Bronchial epithelial cell (primary cell): ENCODE results near the gene DCC. TPM values are rescaled to one million over a fixed set of nuclear protein-coding genes. Genes with fewer than 3 reads are reported as not detected.

ENCODE experiments used
- DNase-seq: peaks from one replicate; pipeline ENCODE4 v3.0.0-alpha.2; 2010; ENCODE audit warnings: low read depth
- FAIRE-seq: peaks from 2 replicates; lab custom pipeline; 2011; peaks lifted over from hg19 to GRCh38; lab: Jason Lieb, UNC
- H3K27me3 ChIP-seq: 2 replicates; pipeline ENCODE4 v1.5.1; 2011; ENCODE audit warnings: low read length; ENCODE audit not compliant: control insufficient read depth, insufficient read depth
- H3K36me3 ChIP-seq: 2 replicates; pipeline ENCODE4 v1.5.1; 2011; ENCODE audit warnings: low read length; ENCODE audit not compliant: control insufficient read depth, insufficient read depth
- H3K4me3 ChIP-seq: 2 replicates; pipeline ENCODE4 v1.5.1; 2011; ENCODE audit warnings: mild to moderate bottlenecking, low read depth, low read length, control low read depth
- total RNA-seq: library from RNA; depleted of rRNA; stranded (reverse); fragments of >200 nt; gene quantifications from 2 replicates; pipeline ENCODE4 v1.2.1, GENCODE V29; 2014
- TF ChIP-seq, protein P1 (sequence below): IDR thresholded peaks from 2 replicates; pipeline ENCODE4 v1.5.1; 2011; ENCODE audit warnings: mild to moderate bottlenecking, moderate library complexity, low read length, control low read depth, inconsistent platforms; ENCODE audit not compliant: insufficient read depth, severe bottlenecking

Gene DCC
- total RNA-seq, 1 donor from 2014 or later = not detected

DNA sequence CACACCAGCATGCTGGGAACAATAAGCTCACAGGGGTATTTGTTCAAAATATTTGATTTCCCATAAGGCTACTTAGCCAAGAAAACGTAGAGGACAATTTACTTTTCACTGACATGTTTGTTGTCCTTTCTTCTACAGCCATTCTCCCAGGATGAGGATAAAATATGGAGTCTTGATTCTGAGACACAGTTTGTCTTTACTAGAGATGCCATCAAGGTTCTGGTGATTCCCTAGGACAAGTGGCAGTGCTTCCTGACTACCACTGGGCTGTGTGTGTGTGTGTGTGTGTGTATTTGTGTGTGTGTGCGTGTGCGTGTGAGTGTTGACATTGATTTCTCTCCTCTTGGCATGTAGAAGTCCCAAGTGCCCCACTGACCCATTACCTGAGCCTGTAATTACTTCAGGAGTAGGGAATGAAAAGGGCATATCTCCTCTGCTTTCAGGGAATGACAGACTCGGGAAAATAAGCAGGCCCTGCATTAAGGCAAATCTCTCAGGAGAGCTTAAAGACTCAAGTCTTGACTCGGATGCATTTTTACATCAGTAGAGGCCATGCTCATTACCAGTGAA, 761.6 kb downstream of the DCC start:
- H3K4me3 ChIP-seq = no peak overlapping the region
- no peaks in the 10 kb centered on the region for H3K27me3 ChIP-seq
- DNase-seq (no peak), FAIRE-seq (no peak)
- H3K36me3 ChIP-seq = no peaks in the 10 kb centered on the region
- TF ChIP-seq, protein P1, sequence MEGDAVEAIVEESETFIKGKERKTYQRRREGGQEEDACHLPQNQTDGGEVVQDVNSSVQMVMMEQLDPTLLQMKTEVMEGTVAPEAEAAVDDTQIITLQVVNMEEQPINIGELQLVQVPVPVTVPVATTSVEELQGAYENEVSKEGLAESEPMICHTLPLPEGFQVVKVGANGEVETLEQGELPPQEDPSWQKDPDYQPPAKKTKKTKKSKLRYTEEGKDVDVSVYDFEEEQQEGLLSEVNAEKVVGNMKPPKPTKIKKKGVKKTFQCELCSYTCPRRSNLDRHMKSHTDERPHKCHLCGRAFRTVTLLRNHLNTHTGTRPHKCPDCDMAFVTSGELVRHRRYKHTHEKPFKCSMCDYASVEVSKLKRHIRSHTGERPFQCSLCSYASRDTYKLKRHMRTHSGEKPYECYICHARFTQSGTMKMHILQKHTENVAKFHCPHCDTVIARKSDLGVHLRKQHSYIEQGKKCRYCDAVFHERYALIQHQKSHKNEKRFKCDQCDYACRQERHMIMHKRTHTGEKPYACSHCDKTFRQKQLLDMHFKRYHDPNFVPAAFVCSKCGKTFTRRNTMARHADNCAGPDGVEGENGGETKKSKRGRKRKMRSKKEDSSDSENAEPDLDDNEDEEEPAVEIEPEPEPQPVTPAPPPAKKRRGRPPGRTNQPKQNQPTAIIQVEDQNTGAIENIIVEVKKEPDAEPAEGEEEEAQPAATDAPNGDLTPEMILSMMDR = no peak

DNA sequence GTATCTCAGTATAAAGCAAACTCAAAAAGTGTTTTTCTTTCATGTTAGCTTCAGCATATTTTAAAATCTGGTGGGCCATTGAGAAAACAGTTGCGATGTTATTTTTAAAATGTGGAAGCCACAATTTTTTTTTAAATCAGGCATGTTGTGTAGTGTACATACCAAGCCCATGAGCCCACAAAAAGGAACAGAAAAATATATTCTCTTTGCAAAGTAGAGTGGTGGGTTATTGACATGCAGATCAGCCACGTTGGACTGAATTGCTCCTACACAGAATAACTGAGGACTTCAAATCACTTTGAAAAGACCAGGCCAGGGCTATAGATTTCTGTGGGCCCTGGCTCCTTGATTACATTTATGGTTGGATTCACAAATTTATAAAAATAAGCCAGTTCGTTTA, 774.4 kb downstream of the DCC start:
- TF ChIP-seq, protein P1 = no peak
- DNase-seq (no peak), FAIRE-seq (no peak)
- no peaks in the 10 kb centered on the region for H3K27me3 ChIP-seq
- no peaks in the 10 kb centered on the region for H3K36me3 ChIP-seq
- no peak overlapping the region for H3K4me3 ChIP-seq

DNA sequence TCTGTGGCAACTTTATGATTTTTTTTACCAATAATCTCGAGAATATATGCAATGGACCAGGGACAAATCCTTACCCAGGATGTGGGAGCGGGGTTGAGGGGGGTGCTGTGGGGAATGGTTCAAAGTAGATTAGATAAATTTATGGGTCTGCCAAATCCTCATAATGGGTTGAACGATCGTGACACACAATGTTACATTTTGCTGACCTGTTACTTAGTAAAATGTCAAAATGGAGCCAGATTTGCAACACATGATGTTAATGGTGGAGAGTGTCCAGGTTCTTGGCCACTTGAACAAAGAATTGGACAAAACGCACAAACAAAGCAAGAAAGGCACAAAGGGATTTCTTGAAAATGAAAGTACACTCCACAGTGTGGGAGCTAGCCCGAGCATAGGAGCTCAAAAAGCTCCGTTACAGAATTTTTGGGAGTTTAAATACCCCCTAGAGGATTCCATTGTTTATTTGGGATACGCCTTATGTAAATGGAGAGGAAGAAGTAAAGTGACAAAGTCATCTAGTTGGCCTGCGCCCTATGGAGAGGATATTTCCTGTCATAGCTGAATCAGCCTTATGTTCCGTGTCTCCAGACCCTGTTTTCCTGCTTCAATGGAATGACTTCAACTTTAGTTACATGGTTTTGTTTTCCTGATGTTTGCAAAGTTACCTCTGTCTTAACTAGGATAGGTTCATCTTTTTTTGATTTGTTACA, 776.0 kb downstream of the DCC start:
- no peak for DNase-seq
- no peak overlapping the region for H3K4me3 ChIP-seq
- H3K36me3 ChIP-seq = no peaks in the 10 kb centered on the region
- H3K27me3 ChIP-seq = no peaks in the 10 kb centered on the region
- TF ChIP-seq, protein P1 = no peak
- no peak for FAIRE-seq

DNA sequence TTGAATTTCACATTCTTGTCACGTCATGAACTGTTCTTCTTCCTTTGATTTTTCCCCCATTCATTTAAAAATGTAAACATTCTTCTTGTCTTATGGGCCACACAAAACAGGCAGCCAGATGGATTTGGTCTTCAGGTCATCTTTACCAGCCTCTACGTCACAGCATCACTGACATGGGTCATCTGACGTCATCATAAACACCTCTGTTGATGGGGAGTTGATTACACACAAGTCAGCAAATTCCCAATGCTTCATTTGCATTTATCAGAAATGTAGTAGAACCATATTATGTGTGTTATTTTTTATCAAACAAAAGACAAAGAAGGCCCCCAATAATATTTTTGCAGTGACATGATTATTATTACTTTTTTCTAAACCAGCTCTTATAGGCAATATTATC, 777.9 kb downstream of the DCC start:
- FAIRE-seq (no peak), DNase-seq (no peak)
- H3K4me3 ChIP-seq = no peak overlapping the region
- TF ChIP-seq, protein P1 = no peak
- no peaks in the 10 kb centered on the region for H3K36me3 ChIP-seq
- H3K27me3 ChIP-seq = no peaks in the 10 kb centered on the region

DNA sequence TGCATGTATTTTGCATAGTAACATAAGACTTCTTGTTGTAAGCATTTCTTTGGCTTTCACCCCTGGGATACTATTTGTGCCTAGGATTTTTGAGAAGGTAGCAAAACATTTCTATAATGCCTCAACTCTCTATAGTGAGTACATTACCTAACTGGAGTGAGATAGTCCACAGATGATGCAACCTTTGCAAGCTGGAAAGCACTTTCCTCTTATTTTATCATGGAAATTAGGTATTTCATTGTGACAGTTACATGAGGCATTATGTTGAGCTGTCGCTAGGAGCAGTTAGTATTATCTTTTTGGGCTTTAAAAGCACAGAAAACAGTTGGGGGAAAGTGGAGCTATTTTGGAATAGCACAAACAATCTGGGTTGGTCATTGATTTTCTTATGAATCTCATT, 786.2 kb downstream of the DCC start:
- H3K27me3 ChIP-seq = no peaks in the 10 kb centered on the region
- TF ChIP-seq, protein P1 = no peak
- no peaks in the 10 kb centered on the region for H3K36me3 ChIP-seq
- H3K4me3 ChIP-seq = no peak overlapping the region
- FAIRE-seq (no peak), DNase-seq (no peak)
